CD14-positive monocyte (primary cell): Measurements from ENCODE around the gene AKAP8. TPM values are rescaled to one million over a fixed set of nuclear protein-coding genes. Genes with fewer than 3 reads are reported as not detected.

Experiments
- DNase-seq, 3 donors: peaks; one replicate each; pipeline ENCODE4 v3.0.0-alpha.2; 2011 to 2022
- H2AFZ ChIP-seq: 2 replicates; pipeline ENCODE4 v1.6.0; 2012; ENCODE audit warnings: mild to moderate bottlenecking, low read depth, low read length, inconsistent platforms; ENCODE audit not compliant: insufficient read depth, poor library complexity, severe bottlenecking
- H3K27ac ChIP-seq, 2 donors: 1 replicate in 1 of 2; 2 replicates in 1 of 2; pipeline ENCODE4 v1.5.1; 2012 to 2013; ENCODE audit warnings: low read length in 2 of 2, control low read depth in 1 of 2, inconsistent platforms in 1 of 2, low read depth in 1 of 2, mild to moderate bottlenecking in 1 of 2
- H3K27me3 ChIP-seq, 2 donors: one replicate each; pipeline versions ENCODE4 v1.6.0 to v1.6.1; 2011 to 2013; ENCODE audit warnings: low read length in 2 of 2; ENCODE audit not compliant: control insufficient read depth in 2 of 2, insufficient read depth in 2 of 2
- H3K36me3 ChIP-seq, 2 donors: replicated peaks in 1 of 2; 1 replicate in 1 of 2; 2 replicates in 1 of 2; pipeline versions ENCODE4 v1.5.1 to v1.6.1; 2012 to 2013; ENCODE audit warnings: low read length in 2 of 2, control low read depth in 1 of 2, inconsistent platforms in 1 of 2, mild to moderate bottlenecking in 1 of 2; ENCODE audit not compliant: insufficient read depth in 2 of 2, control insufficient read depth in 1 of 2
- H3K4me1 ChIP-seq, 2 donors: 1 replicate in 1 of 2; 2 replicates in 1 of 2; pipeline versions ENCODE4 v1.5.1 to v1.6.1; 2012 to 2013; ENCODE audit warnings: low read length in 2 of 2, control low read depth in 1 of 2, inconsistent platforms in 1 of 2, mild to moderate bottlenecking in 1 of 2, moderate library complexity in 1 of 2; ENCODE audit not compliant: insufficient read depth in 2 of 2, control insufficient read depth in 1 of 2
- H3K4me2 ChIP-seq: replicated peaks from 2 replicates; pipeline ENCODE3; 2012; ENCODE audit warnings: low read length, moderate library complexity, mild to moderate bottlenecking; ENCODE audit not compliant: poor library complexity, severe bottlenecking; ENCODE audit errors: extremely low read depth
- H3K4me3 ChIP-seq, 3 experiments: fragments of 200-600 bp in 1 of 3; sonication (generic) in 1 of 3; replicated peaks in 1 of 3; 1 replicate in 2 of 3; 2 replicates in 1 of 3; pipeline ENCODE4 v1.5.1; 2011 to 2013; ENCODE audit warnings: low read length in 3 of 3, mild to moderate bottlenecking in 3 of 3, control low read depth in 2 of 3, low read depth in 2 of 3, inconsistent platforms in 1 of 3, moderate library complexity in 1 of 3
- H3K79me2 ChIP-seq: 2 replicates; pipeline ENCODE4 v1.6.0; 2012; ENCODE audit warnings: mild to moderate bottlenecking, control low read depth, inconsistent platforms, low read length, moderate library complexity; ENCODE audit not compliant: insufficient read depth
- H3K9ac ChIP-seq: 2 replicates; pipeline ENCODE4 v1.6.0; 2017; ENCODE audit warnings: low read length, mild to moderate bottlenecking; ENCODE audit not compliant: insufficient read depth, poor library complexity, severe bottlenecking
- H3K9me3 ChIP-seq, 2 donors: replicated peaks in 1 of 2; 1 replicate in 1 of 2; 2 replicates in 1 of 2; pipeline versions ENCODE4 v1.5.1 to v1.6.1; 2012 to 2013; ENCODE audit warnings: low read length in 2 of 2, control low read depth in 1 of 2; ENCODE audit not compliant: control insufficient read depth in 1 of 2, insufficient read depth in 1 of 2
- H4K20me1 ChIP-seq: 2 replicates; pipeline ENCODE4 v1.6.0; 2012; ENCODE audit warnings: mild to moderate bottlenecking, low read length, control low read depth, moderate library complexity; ENCODE audit not compliant: insufficient read depth
- H3K27ac Mint-ChIP-seq, 7 donors: one replicate each; pipeline ENCODE4 v1.8.0; 2020; ENCODE audit warnings: mild to moderate bottlenecking in 7 of 7, mixed read lengths in 7 of 7, moderate library complexity in 6 of 7, inconsistent platforms in 2 of 7
- H3K27me3 Mint-ChIP-seq, 3 donors: one replicate each; pipeline ENCODE4 v1.8.0; 2021 to 2022; ENCODE audit warnings: low read depth in 3 of 3, mild to moderate bottlenecking in 3 of 3, mixed read lengths in 3 of 3, moderate library complexity in 3 of 3, inconsistent platforms in 1 of 3
- H3K36me3 Mint-ChIP-seq, 2 donors: one replicate each; pipeline ENCODE4 v1.8.0; 2020; ENCODE audit warnings: mixed read lengths in 2 of 2, inconsistent platforms in 1 of 2, mild to moderate bottlenecking in 1 of 2
- H3K4me1 Mint-ChIP-seq: one replicate; pipeline ENCODE4 v1.8.0; 2020; ENCODE audit warnings: mild to moderate bottlenecking, mixed read lengths
- H3K4me3 Mint-ChIP-seq, 2 donors: one replicate each; pipeline ENCODE4 v1.8.0; 2020; ENCODE audit warnings: mild to moderate bottlenecking in 2 of 2, mixed read lengths in 2 of 2, moderate library complexity in 1 of 2
- H3K9me3 Mint-ChIP-seq, 7 donors: one replicate each; pipeline ENCODE4 v1.8.0; 2020 to 2022; ENCODE audit warnings: mixed read lengths in 7 of 7, mild to moderate bottlenecking in 6 of 7, moderate library complexity in 6 of 7, inconsistent platforms in 2 of 7
- WGBS: methylation state at CpG from one replicate; pipeline ENCODE4 v1.1.5; 2013; ENCODE audit warnings: missing lambda C conversion rate; ENCODE audit not compliant: insufficient coverage; 5-methylcytosine and 5-hydroxymethylcytosine counted together
- intact Hi-C, 2 donors: fragments of 100-400 bp; cut with micrococcal nuclease; formaldehyde crosslinking; loops; one replicate each; pipeline versions ENCODE4 v1.15.0 to v1.15.1; 2023
- polyA plus RNA-seq, 3 donors: library from polyadenylated mRNA; depleted of rRNA in 1 of 3; unstranded in 2 of 3; stranded (reverse) in 1 of 3; fragments of 300-500 nt in 2 of 3; fragments of >200 nt in 1 of 3; fragmentation: Illumina TruSeq in 2 of 3; gene quantifications; 1 replicate in 2 of 3; 2 replicates in 1 of 3; pipeline ENCODE4 v1.2.3, GENCODE V29; 2012 to 2021
- TF ChIP-seq, protein P1 (sequence below): fragments of 200-600 bp; IDR thresholded peaks from one replicate; pipeline ENCODE4 v1.8.0; 2022; ENCODE audit warnings: antibody characterized with exemption, mild to moderate bottlenecking

The AKAP8 gene
- polyA plus RNA-seq, 3 donors: 8.0 to 25.9 (median 12.3) TPM

DNA sequence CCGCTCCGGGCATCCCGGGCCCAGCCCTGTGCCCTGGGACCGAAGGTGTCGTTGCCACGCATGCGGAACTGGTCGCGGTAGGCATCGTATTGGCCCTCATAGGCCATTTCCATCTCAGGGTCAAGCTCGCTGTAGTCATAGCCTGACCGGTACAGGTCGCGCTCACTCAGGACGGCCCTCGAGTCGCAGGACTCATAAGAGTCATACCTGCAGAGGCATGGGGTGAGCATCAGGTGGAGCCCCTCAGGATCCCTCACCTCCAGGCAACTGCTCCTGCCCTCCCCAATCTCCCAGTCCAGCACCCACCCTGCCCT lies 21.8 kb upstream of the AKAP8 start:
- H3K4me2 ChIP-seq: no peak overlapping the region
- no peaks in the 10 kb centered on the region for H3K4me1 ChIP-seq
- H2AFZ ChIP-seq: no peak overlapping the region
- H3K9me3 Mint-ChIP-seq: peaks cover 0 to 1% (median 0%) of the 10 kb centered on the region in 7 donors
- whole genome bisulfite sequencing: 97% methylated on average over 17 of the region's 17 CpGs
- no peak overlapping the region for H3K9ac ChIP-seq
- H3K27ac ChIP-seq: no peak overlapping the region
- TF ChIP-seq, protein P1, sequence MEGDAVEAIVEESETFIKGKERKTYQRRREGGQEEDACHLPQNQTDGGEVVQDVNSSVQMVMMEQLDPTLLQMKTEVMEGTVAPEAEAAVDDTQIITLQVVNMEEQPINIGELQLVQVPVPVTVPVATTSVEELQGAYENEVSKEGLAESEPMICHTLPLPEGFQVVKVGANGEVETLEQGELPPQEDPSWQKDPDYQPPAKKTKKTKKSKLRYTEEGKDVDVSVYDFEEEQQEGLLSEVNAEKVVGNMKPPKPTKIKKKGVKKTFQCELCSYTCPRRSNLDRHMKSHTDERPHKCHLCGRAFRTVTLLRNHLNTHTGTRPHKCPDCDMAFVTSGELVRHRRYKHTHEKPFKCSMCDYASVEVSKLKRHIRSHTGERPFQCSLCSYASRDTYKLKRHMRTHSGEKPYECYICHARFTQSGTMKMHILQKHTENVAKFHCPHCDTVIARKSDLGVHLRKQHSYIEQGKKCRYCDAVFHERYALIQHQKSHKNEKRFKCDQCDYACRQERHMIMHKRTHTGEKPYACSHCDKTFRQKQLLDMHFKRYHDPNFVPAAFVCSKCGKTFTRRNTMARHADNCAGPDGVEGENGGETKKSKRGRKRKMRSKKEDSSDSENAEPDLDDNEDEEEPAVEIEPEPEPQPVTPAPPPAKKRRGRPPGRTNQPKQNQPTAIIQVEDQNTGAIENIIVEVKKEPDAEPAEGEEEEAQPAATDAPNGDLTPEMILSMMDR: no peak
- H3K27me3 Mint-ChIP-seq: no peaks in the 10 kb centered on the region
- no peak overlapping the region for H3K4me3 ChIP-seq
- peaks cover 64 to 85% of the 10 kb centered on the region in 2 donors for H3K36me3 Mint-ChIP-seq
- no peak for DNase-seq
- peaks cover 3% of the 10 kb centered on the region for H3K4me1 Mint-ChIP-seq
- intact Hi-C loops: no loop called here
- no peak overlapping the region for H3K27ac Mint-ChIP-seq
- H4K20me1 ChIP-seq: peaks cover 90% of the 10 kb centered on the region
- no peaks in the 10 kb centered on the region for H3K27me3 ChIP-seq
- peaks cover 56% of the 10 kb centered on the region for H3K79me2 ChIP-seq
- H3K4me3 Mint-ChIP-seq: no peak overlapping the region
- peaks cover 87 to 98% of the 10 kb centered on the region in 2 donors for H3K36me3 ChIP-seq
- H3K9me3 ChIP-seq: no peaks in the 10 kb centered on the region

- no peaks in the 10 kb centered on the region for H3K27me3 ChIP-seq
- no peak overlapping the region for H3K4me2 ChIP-seq
- no peak overlapping the region for H3K4me3 ChIP-seq
- H3K27me3 Mint-ChIP-seq: no peaks in the 10 kb centered on the region
- H3K4me1 Mint-ChIP-seq: peaks cover 3% of the 10 kb centered on the region
- WGBS: 96% methylated on average over 22 of the region's 29 CpGs
- H3K4me3 Mint-ChIP-seq: no peak overlapping the region
- TF ChIP-seq, protein P1: no peak
- no peak overlapping the region for H2AFZ ChIP-seq
- peak overlapping the region in 2 of 7 donors; percentile 48 to 58 for H3K27ac Mint-ChIP-seq
- H3K9me3 Mint-ChIP-seq: peaks cover 0 to 1% (median 0%) of the 10 kb centered on the region in 7 donors
- no peaks in the 10 kb centered on the region for H3K4me1 ChIP-seq
- H3K79me2 ChIP-seq: peaks cover 50% of the 10 kb centered on the region
- no peak for DNase-seq
- peaks cover 89 to 100% of the 10 kb centered on the region in 2 donors for H3K36me3 ChIP-seq
- peaks cover 91% of the 10 kb centered on the region for H4K20me1 ChIP-seq
- H3K9ac ChIP-seq: no peak overlapping the region
- H3K9me3 ChIP-seq: no peaks in the 10 kb centered on the region
- H3K27ac ChIP-seq: no peak overlapping the region
- intact Hi-C loops: no loop called here
- peaks cover 64 to 85% of the 10 kb centered on the region in 2 donors for H3K36me3 Mint-ChIP-seq
Measured at GRCh38 chr19:15400521-15401396, 21.2 kb upstream of the AKAP8 start.
